Ishikawa (cell line): Measurements from ENCODE around the gene RNH1.

Source experiments
- CEBPB ChIP-seq: IDR thresholded peaks from 2 replicates; pipeline ENCODE4 v1.6.1; 2012
- EGR1 ChIP-seq: IDR thresholded peaks from 2 replicates; pipeline ENCODE4 v1.6.1; 2012
- FOXM1 ChIP-seq: IDR thresholded peaks from 2 replicates; pipeline ENCODE4 v1.6.1; 2012; ENCODE audit warnings: low read depth, borderline replicate concordance
- NFIC ChIP-seq: IDR thresholded peaks from 2 replicates; pipeline ENCODE4 v1.6.1; 2012
- RAD21 ChIP-seq: IDR thresholded peaks from 2 replicates; pipeline ENCODE4 v1.6.1; 2012; ENCODE audit warnings: low read depth
- TCF12 ChIP-seq: IDR thresholded peaks from 2 replicates; pipeline ENCODE4 v1.6.1; 2012; ENCODE audit warnings: low read depth
- TEAD4 ChIP-seq: IDR thresholded peaks from 2 replicates; pipeline ENCODE4 v1.6.1; 2012
- YY1 ChIP-seq: IDR thresholded peaks from 2 replicates; pipeline ENCODE4 v1.6.1; 2012; ENCODE audit warnings: low read depth
- ZBTB7A ChIP-seq: IDR thresholded peaks from 2 replicates; pipeline ENCODE4 v1.6.1; 2012; ENCODE audit warnings: low read depth
- TF ChIP-seq, protein P1 (sequence below): IDR thresholded peaks from 2 replicates; pipeline ENCODE4 v1.6.1; 2012
- TF ChIP-seq, protein P2 (sequence below): IDR thresholded peaks from 2 replicates; pipeline ENCODE4 v1.6.1; 2012
- TF ChIP-seq, protein P3 (sequence below): IDR thresholded peaks from 2 replicates; pipeline ENCODE4 v1.6.1; 2012; ENCODE audit warnings: low read depth, mild to moderate bottlenecking

The RNH1 gene

DNA sequence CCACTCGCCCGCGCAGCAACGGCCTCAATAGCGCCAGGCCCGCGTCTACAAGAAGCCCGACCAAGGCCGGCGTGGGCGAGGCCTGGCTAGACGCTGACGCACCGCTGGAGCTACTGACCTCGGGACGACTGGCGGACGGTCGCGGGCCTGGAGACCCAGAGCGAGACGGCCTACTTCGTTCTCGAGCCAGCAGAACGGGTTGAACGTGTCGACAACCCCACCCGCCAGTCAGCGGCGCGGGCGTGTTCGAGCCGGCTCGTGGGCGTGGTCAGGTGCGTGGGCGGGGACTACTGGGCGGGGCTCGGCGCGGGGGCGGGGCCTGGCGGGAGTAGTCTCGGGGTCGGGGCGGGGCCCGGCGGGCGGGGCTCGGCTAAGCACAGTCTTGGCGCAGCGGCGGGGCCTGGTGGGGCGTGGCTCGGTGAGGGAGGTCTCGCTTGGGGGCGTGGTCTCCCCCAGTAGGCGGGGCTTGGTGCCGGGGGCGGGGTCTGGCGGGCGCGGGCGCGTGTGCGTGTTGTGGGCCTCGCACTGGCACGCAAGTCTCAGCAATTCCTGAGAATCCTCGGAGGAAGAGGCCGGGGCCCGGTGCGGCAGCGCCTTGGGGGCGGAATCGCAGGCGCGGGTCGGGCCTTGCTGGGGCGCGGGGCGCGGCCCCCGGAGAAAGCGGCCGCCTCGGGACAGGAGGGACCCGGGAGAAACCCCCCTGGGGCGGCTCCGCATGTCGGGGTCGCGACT is at the start of gene RNH1:
Gene RNH1, minus strand, starts transcription at position 248 of the 732 bp plus-strand sequence. CDS start 5,080 bp downstream, outside the sequence.
- TF ChIP-seq TEAD4 (peak; percentile 47; the same call in 1 of the 2 replicates), FOXM1 (no peak), EGR1 (peak; percentile 69), ZBTB7A (no peak; the same call in 1 of the 2 replicates)
- TF ChIP-seq, protein P1, sequence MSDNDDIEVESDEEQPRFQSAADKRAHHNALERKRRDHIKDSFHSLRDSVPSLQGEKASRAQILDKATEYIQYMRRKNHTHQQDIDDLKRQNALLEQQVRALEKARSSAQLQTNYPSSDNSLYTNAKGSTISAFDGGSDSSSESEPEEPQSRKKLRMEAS: peak; percentile 70
- TF ChIP-seq, protein P2, sequence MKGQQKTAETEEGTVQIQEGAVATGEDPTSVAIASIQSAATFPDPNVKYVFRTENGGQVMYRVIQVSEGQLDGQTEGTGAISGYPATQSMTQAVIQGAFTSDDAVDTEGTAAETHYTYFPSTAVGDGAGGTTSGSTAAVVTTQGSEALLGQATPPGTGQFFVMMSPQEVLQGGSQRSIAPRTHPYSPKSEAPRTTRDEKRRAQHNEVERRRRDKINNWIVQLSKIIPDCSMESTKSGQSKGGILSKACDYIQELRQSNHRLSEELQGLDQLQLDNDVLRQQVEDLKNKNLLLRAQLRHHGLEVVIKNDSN: 0 out of 2 replicates have a peak, but pooled peaks have one; percentile 21

DNA sequence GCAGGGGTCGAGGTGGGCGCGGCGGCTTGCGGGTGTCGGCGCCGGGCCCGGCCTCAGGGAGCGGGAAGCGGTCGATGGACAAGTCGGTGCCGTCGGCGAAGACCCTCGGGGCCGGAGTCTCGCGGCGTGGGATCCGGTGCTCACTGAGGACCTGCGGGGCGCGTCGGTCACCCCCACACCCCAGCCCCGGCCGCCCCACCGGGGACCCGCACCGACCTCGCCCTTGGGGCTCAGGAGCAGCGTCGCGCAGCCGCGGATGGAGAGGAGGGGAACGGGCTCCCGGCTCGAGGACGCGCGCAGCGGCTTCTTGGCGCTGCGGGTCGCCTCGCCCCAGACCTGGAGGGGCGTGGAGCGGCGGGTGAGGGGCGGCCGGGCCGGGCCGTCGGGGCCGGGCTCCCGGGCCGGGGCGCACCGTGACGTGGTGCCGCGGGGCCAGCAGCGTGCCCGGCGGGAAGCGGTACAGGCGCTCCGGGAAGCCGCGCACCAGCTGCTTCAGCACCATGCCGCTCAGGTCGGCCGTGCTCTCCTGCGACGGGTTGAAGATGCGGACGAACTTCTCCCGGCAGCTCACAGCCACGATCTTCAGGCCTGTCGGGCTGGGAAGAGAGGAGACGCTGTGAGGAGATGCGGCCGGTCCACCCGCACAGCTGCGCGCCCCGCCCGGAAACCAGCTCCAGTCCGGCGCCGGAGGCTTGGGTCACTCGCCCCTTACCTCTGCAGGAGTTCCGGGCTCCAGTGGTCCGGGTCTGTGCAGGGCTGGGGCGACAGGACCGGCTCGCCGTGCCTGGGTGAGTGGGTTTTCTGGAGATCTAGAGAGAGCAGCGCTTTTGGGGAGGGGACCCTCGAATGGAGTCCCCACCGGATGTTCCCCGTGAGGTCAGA is 49.0 kb upstream of the RNH1 start:
- no peak for TF ChIP-seq CEBPB
- 0 out of 2 replicates have a peak, but pooled peaks have one; percentile 39 for TF ChIP-seq ZBTB7A
- no peak for TF ChIP-seq YY1

DNA sequence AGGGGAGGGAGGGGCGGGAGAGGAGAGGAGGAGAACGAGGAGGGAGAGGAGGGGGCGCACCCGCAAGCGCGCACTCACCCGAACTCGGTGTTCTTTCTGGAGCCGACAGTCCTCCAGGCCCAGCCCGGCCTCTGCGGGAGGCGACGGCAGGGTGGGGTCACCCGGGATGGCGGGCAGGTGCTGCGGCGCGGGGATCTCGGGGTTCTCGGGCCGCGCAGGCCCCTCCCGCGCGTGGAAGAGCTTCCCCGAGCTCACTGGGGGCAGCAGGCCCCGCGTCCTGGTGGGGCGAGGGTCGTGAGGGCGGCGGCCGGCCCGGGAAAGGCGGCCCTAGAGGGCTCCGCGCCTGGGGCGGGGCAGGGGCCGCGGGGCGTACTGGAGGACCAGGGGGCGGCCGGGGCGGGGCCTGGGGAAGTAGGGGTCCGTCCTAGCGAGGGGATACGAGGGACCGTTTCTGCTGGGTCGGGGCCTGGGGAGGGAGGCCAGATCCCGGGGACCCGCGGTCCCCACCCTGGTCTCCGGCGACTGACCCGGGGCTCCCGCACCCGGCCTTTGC is 48.3 kb upstream of the RNH1 start:
- TF ChIP-seq ZBTB7A (peak; percentile 67; the same call in 1 of the 2 replicates), TCF12 (no peak)

DNA sequence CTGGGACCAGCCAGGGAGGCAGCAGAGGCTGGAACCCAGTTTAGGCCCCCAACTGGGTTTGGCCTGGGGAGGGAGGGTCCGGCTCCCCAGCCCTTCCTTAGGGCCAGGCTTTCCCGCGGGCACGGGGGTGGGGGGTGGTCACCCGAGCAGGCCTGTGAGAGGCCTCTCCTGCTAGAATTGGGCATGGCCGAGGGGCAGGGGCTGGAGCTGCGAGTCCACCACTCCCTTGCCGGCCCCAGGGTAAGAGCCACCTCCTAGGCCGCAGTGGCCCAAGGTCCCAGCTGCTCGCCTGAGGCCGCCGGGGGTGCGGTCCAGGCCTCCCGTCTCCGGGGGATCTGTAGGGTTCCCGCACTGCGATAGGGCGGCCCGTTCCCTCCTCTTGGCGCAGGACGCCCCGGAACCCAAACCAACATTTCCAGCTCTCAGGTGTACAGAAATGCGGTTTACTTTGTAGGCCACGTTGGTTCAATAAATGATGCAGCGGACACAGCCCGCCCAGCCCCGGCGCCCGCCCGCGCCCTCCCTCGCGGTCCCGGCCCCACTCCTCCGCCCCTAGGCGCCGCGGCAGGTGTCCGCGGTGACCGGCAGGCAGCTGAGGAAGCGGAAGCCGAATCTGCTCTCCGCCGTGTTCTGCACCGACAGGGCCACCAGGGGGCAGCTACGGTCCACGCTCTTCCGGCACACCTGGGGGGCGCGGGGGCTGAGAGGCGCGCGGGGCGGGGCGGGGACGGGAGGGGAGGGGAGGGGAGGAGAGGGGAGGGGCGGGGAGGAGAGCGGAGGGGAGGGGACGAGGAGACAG is 47.6 kb upstream of the RNH1 start:
- TF ChIP-seq CEBPB (no peak), RAD21 (peak; percentile 79), ZBTB7A (peak; percentile 81), EGR1 (peak; percentile 52; the same call in 1 of the 2 replicates)
- TF ChIP-seq, protein P3, sequence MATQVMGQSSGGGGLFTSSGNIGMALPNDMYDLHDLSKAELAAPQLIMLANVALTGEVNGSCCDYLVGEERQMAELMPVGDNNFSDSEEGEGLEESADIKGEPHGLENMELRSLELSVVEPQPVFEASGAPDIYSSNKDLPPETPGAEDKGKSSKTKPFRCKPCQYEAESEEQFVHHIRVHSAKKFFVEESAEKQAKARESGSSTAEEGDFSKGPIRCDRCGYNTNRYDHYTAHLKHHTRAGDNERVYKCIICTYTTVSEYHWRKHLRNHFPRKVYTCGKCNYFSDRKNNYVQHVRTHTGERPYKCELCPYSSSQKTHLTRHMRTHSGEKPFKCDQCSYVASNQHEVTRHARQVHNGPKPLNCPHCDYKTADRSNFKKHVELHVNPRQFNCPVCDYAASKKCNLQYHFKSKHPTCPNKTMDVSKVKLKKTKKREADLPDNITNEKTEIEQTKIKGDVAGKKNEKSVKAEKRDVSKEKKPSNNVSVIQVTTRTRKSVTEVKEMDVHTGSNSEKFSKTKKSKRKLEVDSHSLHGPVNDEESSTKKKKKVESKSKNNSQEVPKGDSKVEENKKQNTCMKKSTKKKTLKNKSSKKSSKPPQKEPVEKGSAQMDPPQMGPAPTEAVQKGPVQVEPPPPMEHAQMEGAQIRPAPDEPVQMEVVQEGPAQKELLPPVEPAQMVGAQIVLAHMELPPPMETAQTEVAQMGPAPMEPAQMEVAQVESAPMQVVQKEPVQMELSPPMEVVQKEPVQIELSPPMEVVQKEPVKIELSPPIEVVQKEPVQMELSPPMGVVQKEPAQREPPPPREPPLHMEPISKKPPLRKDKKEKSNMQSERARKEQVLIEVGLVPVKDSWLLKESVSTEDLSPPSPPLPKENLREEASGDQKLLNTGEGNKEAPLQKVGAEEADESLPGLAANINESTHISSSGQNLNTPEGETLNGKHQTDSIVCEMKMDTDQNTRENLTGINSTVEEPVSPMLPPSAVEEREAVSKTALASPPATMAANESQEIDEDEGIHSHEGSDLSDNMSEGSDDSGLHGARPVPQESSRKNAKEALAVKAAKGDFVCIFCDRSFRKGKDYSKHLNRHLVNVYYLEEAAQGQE: no peak
- TF ChIP-seq, protein P2: no peak
- TF ChIP-seq, protein P1: peak; percentile 57; the same call in 1 of the 2 replicates

DNA sequence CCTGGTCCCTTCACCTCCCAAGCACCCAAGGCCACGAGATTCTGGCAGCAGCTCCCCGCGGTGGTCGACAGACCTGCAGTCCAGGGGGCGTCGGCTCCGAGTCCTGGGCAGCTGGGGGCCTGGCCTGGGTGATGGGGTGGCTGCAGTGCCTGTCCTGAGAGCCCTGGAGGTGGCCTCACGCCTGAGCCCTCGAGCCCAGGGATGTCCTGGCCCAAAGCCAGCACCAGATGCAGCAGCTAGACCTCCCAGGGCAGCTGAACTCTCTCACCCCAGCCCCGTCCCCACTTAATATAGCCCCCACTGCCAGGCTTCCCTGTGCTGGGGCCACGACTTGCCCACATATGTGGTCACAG is 46.9 kb upstream of the RNH1 start:
- peak; percentile 41; the same call in 1 of the 2 replicates for TF ChIP-seq NFIC
- TF ChIP-seq, protein P3: no peak
- no peak for TF ChIP-seq EGR1
